ENCODE results near the gene OR8B12.

OR8B12 gene

GRCh38 chr11:124543554-124543953 lies at the start of gene OR8B12:
TSS of gene OR8B12 (minus strand) at chr11:124543654. CDS start at chr11:124543654, 0 bp downstream.
- ChIA-PET POLR2A (no interaction called here), CTCF (no interaction called here)
- DNase-seq (ENCODE audit: extremely low spot score): no peak
- no peak for TF ChIP-seq FOXA1 (IDR thresholded peaks at IDR 0.05)
- no peak for TF ChIP-seq ZNF384 (IDR thresholded peaks at IDR 0.05)
- TF ChIP-seq LEF1 (IDR thresholded peaks at IDR 0.05; ENCODE audit: borderline replicate concordance): no peak
- no peak for TF ChIP-seq SP1 (IDR thresholded peaks at IDR 0.05)
- TF ChIP-seq BHLHE40 (IDR thresholded peaks at IDR 0.05; ENCODE audit: borderline replicate concordance): no peak
- no peak for TF ChIP-seq TARDBP (IDR thresholded peaks at IDR 0.05)
- TF ChIP-seq NFRKB (IDR thresholded peaks at IDR 0.05): no peak
- TF ChIP-seq PKNOX1 (IDR thresholded peaks at IDR 0.05): no peak
- no peak for TF ChIP-seq L3MBTL2 (conservative IDR thresholded peaks at IDR 0.05)
- no peak for TF ChIP-seq CTBP1 (IDR thresholded peaks at IDR 0.05; ENCODE audit: borderline replicate concordance)
- no peak for TF ChIP-seq ARNT (IDR thresholded peaks at IDR 0.05)

GRCh38 chr11:124592627-124593026 lies 49.2 kb upstream of the OR8B12 start:
- POLR2A ChIA-PET: interaction anchor here (1.2 kb wide), 1 partner anchor 30 kb away, joined by 4 read pairs; the partner anchor contains the start of gene TBRG1
- CTCF ChIA-PET: no interaction called here

GRCh38 chr11:124591430-124591829 lies 48.0 kb upstream of the OR8B12 start:
- TF ChIP-seq FOXK2 (IDR thresholded peaks at IDR 0.05): no peak
- no peak for TF ChIP-seq ELF4 (IDR thresholded peaks at IDR 0.05)
- TF ChIP-seq FOXA1 (IDR thresholded peaks at IDR 0.05): no peak
- no peak for TF ChIP-seq FOXM1 (IDR thresholded peaks at IDR 0.05; ENCODE audit: borderline replicate concordance)
- no peak for TF ChIP-seq SUZ12 (IDR thresholded peaks at IDR 0.05)
- no peak for TF ChIP-seq SP1 (IDR thresholded peaks at IDR 0.05)
- TF ChIP-seq HDGF (IDR thresholded peaks at IDR 0.05; ENCODE audit: borderline replicate concordance): no peak
- TF ChIP-seq ARNT (IDR thresholded peaks at IDR 0.05): no peak
- no peak for TF ChIP-seq ZNF384 (IDR thresholded peaks at IDR 0.05)
- TF ChIP-seq PKNOX1 (IDR thresholded peaks at IDR 0.05): no peak
- no peak for TF ChIP-seq LEF1 (IDR thresholded peaks at IDR 0.05; ENCODE audit: borderline replicate concordance)
- no peak for TF ChIP-seq L3MBTL2 (conservative IDR thresholded peaks at IDR 0.05)
- TF ChIP-seq CTBP1 (IDR thresholded peaks at IDR 0.05; ENCODE audit: borderline replicate concordance): no peak
- TF ChIP-seq NFRKB (IDR thresholded peaks at IDR 0.05): no peak
- TF ChIP-seq BHLHE40 (IDR thresholded peaks at IDR 0.05; ENCODE audit: borderline replicate concordance): no peak
- TF ChIP-seq TARDBP (IDR thresholded peaks at IDR 0.05): no peak
- POLR2A ChIA-PET: no interaction called here
- DNase-seq (ENCODE audit: extremely low spot score): no peak
- CTCF ChIA-PET: no interaction called here

More at GRCh38 chr11:124592627-124593026, 49.2 kb upstream of the OR8B12 start:
- no peak for DNase-seq (ENCODE audit: extremely low spot score)
- no peak for TF ChIP-seq ELF4 (IDR thresholded peaks at IDR 0.05)
- no peak for TF ChIP-seq L3MBTL2 (conservative IDR thresholded peaks at IDR 0.05)
- no peak for TF ChIP-seq SP1 (IDR thresholded peaks at IDR 0.05)
- no peak for TF ChIP-seq ZNF384 (IDR thresholded peaks at IDR 0.05)
- no peak for TF ChIP-seq HDGF (IDR thresholded peaks at IDR 0.05; ENCODE audit: borderline replicate concordance)
- TF ChIP-seq FOXM1 (IDR thresholded peaks at IDR 0.05; ENCODE audit: borderline replicate concordance): no peak
- no peak for TF ChIP-seq TARDBP (IDR thresholded peaks at IDR 0.05)
- TF ChIP-seq NFRKB (IDR thresholded peaks at IDR 0.05): no peak
- no peak for TF ChIP-seq FOXK2 (IDR thresholded peaks at IDR 0.05)
- TF ChIP-seq LEF1 (IDR thresholded peaks at IDR 0.05; ENCODE audit: borderline replicate concordance): no peak
- no peak for TF ChIP-seq PKNOX1 (IDR thresholded peaks at IDR 0.05)
- no peak for TF ChIP-seq FOXA1 (IDR thresholded peaks at IDR 0.05)
- TF ChIP-seq CTBP1 (IDR thresholded peaks at IDR 0.05; ENCODE audit: borderline replicate concordance): no peak
- no peak for TF ChIP-seq SUZ12 (IDR thresholded peaks at IDR 0.05)
- no peak for TF ChIP-seq BHLHE40 (IDR thresholded peaks at IDR 0.05; ENCODE audit: borderline replicate concordance)

- peak; percentile 54 for DNase-seq (ENCODE audit: extremely low spot score)
- POLR2A ChIA-PET: no interaction called here
- no peak for TF ChIP-seq SP1 (IDR thresholded peaks at IDR 0.05)
- CTCF ChIA-PET: interaction anchor here (0.8 kb wide), 2 partner anchors 515 to 517 kb away, joined by 3 read pairs; no protein-coding TSS in a partner anchor
Measured at GRCh38 chr11:124586238-124586860, 42.9 kb upstream of the OR8B12 start.

- ChIA-PET POLR2A (no interaction called here), CTCF (interaction anchor here (1.8 kb wide), 1 partner anchor 168 kb away, joined by 4 read pairs; no protein-coding TSS in a partner anchor)
- TF ChIP-seq CTBP1 (IDR thresholded peaks at IDR 0.05; ENCODE audit: borderline replicate concordance) (no peak), HDGF (IDR thresholded peaks at IDR 0.05; ENCODE audit: borderline replicate concordance) (no peak), SP1 (IDR thresholded peaks at IDR 0.05) (no peak), PKNOX1 (IDR thresholded peaks at IDR 0.05) (no peak), BHLHE40 (IDR thresholded peaks at IDR 0.05; ENCODE audit: borderline replicate concordance) (no peak)
- no peak for DNase-seq (ENCODE audit: extremely low spot score)
Measured at GRCh38 chr11:124584681-124585372, 41.4 kb upstream of the OR8B12 start.
